Measurements from ENCODE around the gene IL22RA1.

GRCh38 chr1:24104854-24105253 is 38.1 kb downstream of the IL22RA1 start:
- TF ChIP-seq CTCF (IDR thresholded peaks at IDR 0.05) = no peak
- no peak for TF ChIP-seq EZH2 (IDR thresholded peaks at IDR 0.05)
- no peak for TF ChIP-seq EZH2phosphoT487 (IDR thresholded peaks at IDR 0.05)
